SK-N-SH treated with all-trans-retinoic acid at 6 μM for 48 hours (cell line): ENCODE measurements around the gene VRK2.

ENCODE experiments used
- ATAC-seq: fragments of 200-7000 bp; cut with Tn5 transposase; 3 replicates; pipeline ENCODE4 v1.9.1; 2020; ENCODE audit warnings: mild to moderate bottlenecking, moderate library complexity
- CSDC2 ChIP-seq: fragments of 250-450 bp; sonication (Bioruptor Pico); IDR thresholded peaks from 2 replicates; pipeline ENCODE4 v1.5.0; 2020; ENCODE audit warnings: mild to moderate bottlenecking, moderate library complexity
- ESRRG ChIP-seq: fragments of 250-450 bp; sonication (Bioruptor Pico); IDR thresholded peaks from 2 replicates; pipeline ENCODE4 v1.6.1; 2021; ENCODE audit warnings: mild to moderate bottlenecking
- OSR1 ChIP-seq: fragments of 250-450 bp; sonication (Bioruptor Pico); IDR thresholded peaks from 2 replicates; pipeline ENCODE4 v1.8.0; 2022; ENCODE audit warnings: moderate library complexity, mild to moderate bottlenecking, inconsistent platforms
- PPARA ChIP-seq: fragments of 250-450 bp; sonication (Bioruptor Pico); IDR thresholded peaks from 2 replicates; pipeline ENCODE4 v1.5.0; 2020; ENCODE audit warnings: mild to moderate bottlenecking, borderline replicate concordance
- TOX ChIP-seq: fragments of 250-450 bp; sonication (Bioruptor Pico); IDR thresholded peaks from 2 replicates; pipeline ENCODE4 v1.8.0; 2021; ENCODE audit warnings: mild to moderate bottlenecking, moderate library complexity, borderline replicate concordance
- ZFP30 ChIP-seq: fragments of 450-650 bp; formaldehyde crosslinking; IDR thresholded peaks from 2 replicates; pipeline ENCODE4 v1.5.0; 2022; ENCODE audit warnings: mild to moderate bottlenecking, moderate library complexity
- ZNF565 ChIP-seq: fragments of 450-650 bp; formaldehyde crosslinking; conservative IDR thresholded peaks from 2 replicates; pipeline ENCODE4 v1.5.0; 2020; ENCODE audit warnings: low read depth, mild to moderate bottlenecking, moderate library complexity
- ZNF70 ChIP-seq: fragments of 450-650 bp; formaldehyde crosslinking; IDR thresholded peaks from 2 replicates; pipeline ENCODE4 v1.5.0; 2020; ENCODE audit warnings: mild to moderate bottlenecking, moderate library complexity
- TF ChIP-seq, protein P1 (sequence below): fragments of 250-450 bp; sonication (Bioruptor Pico); IDR thresholded peaks from 2 replicates; pipeline ENCODE4 v1.8.0; 2021; ENCODE audit warnings: low read depth, mild to moderate bottlenecking, moderate library complexity, borderline replicate concordance
- TF ChIP-seq, protein P2 (sequence below): fragments of 250-450 bp; sonication (Bioruptor Pico); IDR thresholded peaks from 2 replicates; pipeline ENCODE4 v1.5.1; 2020; ENCODE audit warnings: low read depth, mild to moderate bottlenecking, moderate library complexity

VRK2 gene

DNA sequence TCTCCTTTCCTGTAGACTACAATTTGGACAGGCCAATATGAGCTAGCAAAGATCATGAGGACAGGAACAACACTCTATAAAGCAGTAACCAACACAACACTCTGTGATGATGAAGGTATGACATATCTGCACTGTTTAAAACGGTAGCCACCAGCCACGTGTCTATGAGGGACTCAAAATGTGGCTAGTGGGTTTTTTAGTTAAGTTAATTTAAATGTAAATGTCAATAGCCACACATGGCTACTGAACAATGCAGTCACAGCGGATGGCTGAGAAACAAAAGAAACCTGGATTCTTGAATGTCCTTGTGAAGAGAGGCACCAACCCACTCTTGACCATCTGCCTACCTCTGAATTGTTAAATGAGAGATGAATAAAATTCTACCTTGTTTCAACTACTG is 160.6 kb downstream of the VRK2 start:
- no peak for ATAC-seq
- no peak for TF ChIP-seq TOX (CRISPR knock-in tag)
- TF ChIP-seq, protein P1, sequence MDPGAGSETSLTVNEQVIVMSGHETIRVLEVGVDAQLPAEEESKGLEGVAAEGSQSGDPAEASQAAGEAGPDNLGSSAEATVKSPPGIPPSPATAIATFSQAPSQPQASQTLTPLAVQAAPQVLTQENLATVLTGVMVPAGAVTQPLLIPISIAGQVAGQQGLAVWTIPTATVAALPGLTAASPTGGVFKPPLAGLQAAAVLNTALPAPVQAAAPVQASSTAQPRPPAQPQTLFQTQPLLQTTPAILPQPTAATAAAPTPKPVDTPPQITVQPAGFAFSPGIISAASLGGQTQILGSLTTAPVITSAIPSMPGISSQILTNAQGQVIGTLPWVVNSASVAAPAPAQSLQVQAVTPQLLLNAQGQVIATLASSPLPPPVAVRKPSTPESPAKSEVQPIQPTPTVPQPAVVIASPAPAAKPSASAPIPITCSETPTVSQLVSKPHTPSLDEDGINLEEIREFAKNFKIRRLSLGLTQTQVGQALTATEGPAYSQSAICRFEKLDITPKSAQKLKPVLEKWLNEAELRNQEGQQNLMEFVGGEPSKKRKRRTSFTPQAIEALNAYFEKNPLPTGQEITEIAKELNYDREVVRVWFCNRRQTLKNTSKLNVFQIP (CRISPR knock-in tag) = no peak
- no peak for TF ChIP-seq PPARA (CRISPR knock-in tag)
- no peak for TF ChIP-seq ZNF565 (CRISPR knock-in tag)
- no peak for TF ChIP-seq OSR1 (CRISPR knock-in tag)
- no peak for TF ChIP-seq ESRRG (CRISPR knock-in tag)
- TF ChIP-seq ZFP30 = no peak
- TF ChIP-seq, protein P2, sequence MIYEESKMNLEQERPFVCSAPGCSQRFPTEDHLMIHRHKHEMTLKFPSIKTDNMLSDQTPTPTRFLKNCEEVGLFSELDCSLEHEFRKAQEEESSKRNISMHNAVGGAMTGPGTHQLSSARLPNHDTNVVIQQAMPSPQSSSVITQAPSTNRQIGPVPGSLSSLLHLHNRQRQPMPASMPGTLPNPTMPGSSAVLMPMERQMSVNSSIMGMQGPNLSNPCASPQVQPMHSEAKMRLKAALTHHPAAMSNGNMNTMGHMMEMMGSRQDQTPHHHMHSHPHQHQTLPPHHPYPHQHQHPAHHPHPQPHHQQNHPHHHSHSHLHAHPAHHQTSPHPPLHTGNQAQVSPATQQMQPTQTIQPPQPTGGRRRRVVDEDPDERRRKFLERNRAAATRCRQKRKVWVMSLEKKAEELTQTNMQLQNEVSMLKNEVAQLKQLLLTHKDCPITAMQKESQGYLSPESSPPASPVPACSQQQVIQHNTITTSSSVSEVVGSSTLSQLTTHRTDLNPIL = no peak
- TF ChIP-seq ZNF70 (CRISPR knock-in tag) = no peak
- no peak for TF ChIP-seq CSDC2 (CRISPR knock-in tag)
- TF ChIP-seq, all 23 proteins: peak for 0
